PFSK-1 (cell line): Measurements from ENCODE around the gene CNOT3.
A peak's percentile ranks its signal among the peaks of the same experiment; 100 is the strongest.

Experiments used
- FOXP2 ChIP-seq: optimal IDR thresholded peaks from 2 replicates; pipeline ENCODE3; 2011; ENCODE audit warnings: borderline replicate concordance, control low read depth, inconsistent platforms; ENCODE audit not compliant: insufficient read depth; ENCODE audit errors: extremely low read length, extremely low read depth
- POLR2AphosphoS5 ChIP-seq: IDR thresholded peaks from 2 replicates; pipeline ENCODE4 v1.6.1; 2012; ENCODE audit warnings: low read depth, mild to moderate bottlenecking, control low read depth, low read length, moderate library complexity
- REST ChIP-seq, 2 experiments: IDR thresholded peaks; 2 replicates each; pipeline versions ENCODE4 v1.6.1 to v1.8.0; 2011 to 2012; ENCODE audit warnings: low read depth in 2 of 2, low read length in 2 of 2, control low read depth in 1 of 2, inconsistent platforms in 1 of 2, mild to moderate bottlenecking in 1 of 2, moderate library complexity in 1 of 2; ENCODE audit not compliant: insufficient read depth in 1 of 2
- SIN3A ChIP-seq: IDR thresholded peaks from 2 replicates; pipeline ENCODE4 v1.6.1; 2012; ENCODE audit warnings: mild to moderate bottlenecking, low read length, moderate library complexity, borderline replicate concordance; ENCODE audit not compliant: insufficient read depth
- TAF1 ChIP-seq: IDR thresholded peaks from 2 replicates; pipeline ENCODE4 v1.6.1; 2012; ENCODE audit warnings: low read length, control low read depth, borderline replicate concordance; ENCODE audit not compliant: insufficient read depth

Gene CNOT3

GRCh38 chr19:54165222-54165621 is 27.7 kb downstream of the CNOT3 start:
- no peak for TF ChIP-seq FOXP2
- TF ChIP-seq REST (IDR thresholded peaks at IDR 0.05; ENCODE audit: insufficient read depth in 1 of 2, low read depth in 2 of 2, low read length in 2 of 2), result no peak
- no peak for TF ChIP-seq TAF1
- no peak for TF ChIP-seq SIN3A
- TF ChIP-seq POLR2AphosphoS5, result no peak

DNA sequence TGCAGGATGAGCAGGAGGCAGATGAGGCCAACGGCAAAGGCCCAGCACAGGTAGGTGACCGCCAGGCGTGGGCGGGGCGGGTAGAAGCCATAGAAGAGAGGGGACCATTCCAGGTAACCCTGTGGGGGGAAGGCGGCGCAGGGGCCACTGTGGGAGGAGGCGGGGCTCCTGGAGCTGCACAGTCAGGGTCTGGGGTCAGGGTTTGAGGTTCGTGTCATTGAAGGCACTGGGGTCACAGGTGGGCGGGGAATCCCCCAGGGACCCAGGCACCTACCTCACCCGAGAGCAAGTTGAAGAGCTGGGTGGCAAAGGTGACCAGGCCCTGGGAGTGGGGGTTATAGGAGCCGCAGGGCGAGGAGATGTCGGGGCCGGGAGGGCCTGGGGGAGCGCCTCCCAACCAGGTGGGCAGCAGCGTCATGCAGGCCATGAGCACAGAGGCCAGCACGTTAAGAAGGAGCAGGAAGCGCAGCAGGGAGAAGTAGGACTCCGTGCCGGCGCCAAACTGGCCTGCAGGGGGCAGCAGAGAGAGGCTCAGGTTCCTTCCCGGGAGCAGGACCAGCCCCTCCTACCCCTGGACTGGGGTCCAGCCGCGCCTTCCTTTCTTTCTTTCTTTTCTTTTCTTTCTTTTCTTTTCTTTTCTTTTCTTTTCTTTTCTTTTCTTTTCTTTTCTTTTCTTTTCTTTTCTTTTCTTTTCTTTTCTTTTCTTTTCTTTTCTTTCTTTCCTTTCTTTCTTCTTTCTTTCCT is 30.8 kb downstream of the CNOT3 start:
- TF ChIP-seq REST (IDR thresholded peaks at IDR 0.05; ENCODE audit: insufficient read depth in 1 of 2, low read depth in 2 of 2, low read length in 2 of 2) (no peak), FOXP2 (peak; percentile 61), TAF1 (no peak)

- TF ChIP-seq REST (IDR thresholded peaks at IDR 0.05; ENCODE audit: insufficient read depth in 1 of 2, low read depth in 2 of 2, low read length in 2 of 2), result no peak
- no peak for TF ChIP-seq TAF1
- TF ChIP-seq SIN3A, result no peak
- TF ChIP-seq POLR2AphosphoS5, result no peak
- TF ChIP-seq FOXP2, result no peak
Observed at GRCh38 chr19:54169149-54169740, 31.7 kb downstream of the CNOT3 start.

- TF ChIP-seq POLR2AphosphoS5, result no peak
- TF ChIP-seq SIN3A, result no peak; the same call in 1 of the 2 replicates
- TF ChIP-seq FOXP2, result no peak
- TF ChIP-seq REST (IDR thresholded peaks at IDR 0.05; ENCODE audit: insufficient read depth in 1 of 2, low read depth in 2 of 2, low read length in 2 of 2), result no peak
- TF ChIP-seq TAF1, result no peak
Observed at GRCh38 chr19:54172471-54173358, 35.2 kb downstream of the CNOT3 start, which contains the start of gene TMC4. Gene TMC4 (minus strand): TSS chr19:54173160. CDS start chr19:54173117, 43 bp downstream.
